Muscle layer of duodenum (tissue), 2 donors: ENCODE measurements around the gene DAP.
A peak's percentile ranks its signal among the peaks of the same experiment; 100 is the strongest.
"Not testable (repeated sequence)": the region's sequence is repeated elsewhere in the genome, so short reads cannot be mapped to it uniquely, and the experiment has no call there.

Experiments
- H3K27ac ChIP-seq: one replicate; pipeline ENCODE4 v1.7.0; 2013; ENCODE audit warnings: mild to moderate bottlenecking, low read length
- H3K27me3 ChIP-seq: one replicate; pipeline ENCODE4 v1.7.0; 2013; ENCODE audit warnings: low read depth, mild to moderate bottlenecking, control low read depth, low read length
- H3K36me3 ChIP-seq, 2 donors: one replicate each; pipeline ENCODE4 v1.7.0; 2013; ENCODE audit warnings: low read length in 2 of 2, control low read depth in 1 of 2, mild to moderate bottlenecking in 1 of 2; ENCODE audit not compliant: insufficient read depth in 2 of 2, control insufficient read depth in 1 of 2
- H3K4me1 ChIP-seq, 2 donors: one replicate each; pipeline ENCODE4 v1.7.0; 2013; ENCODE audit warnings: low read length in 2 of 2, mild to moderate bottlenecking in 2 of 2, control low read depth in 1 of 2, moderate library complexity in 1 of 2; ENCODE audit not compliant: insufficient read depth in 2 of 2, control insufficient read depth in 1 of 2
- H3K4me3 ChIP-seq, 2 donors: one replicate each; pipeline ENCODE4 v1.7.0; 2013; ENCODE audit warnings: low read length in 2 of 2, low read depth in 1 of 2, mild to moderate bottlenecking in 1 of 2
- H3K9me3 ChIP-seq, 2 donors: one replicate each; pipeline ENCODE4 v1.7.0; 2013; ENCODE audit warnings: low read length in 2 of 2, control low read depth in 1 of 2, mild to moderate bottlenecking in 1 of 2; ENCODE audit not compliant: control insufficient read depth in 1 of 2
- donor health status: healthy.

Gene DAP

DNA sequence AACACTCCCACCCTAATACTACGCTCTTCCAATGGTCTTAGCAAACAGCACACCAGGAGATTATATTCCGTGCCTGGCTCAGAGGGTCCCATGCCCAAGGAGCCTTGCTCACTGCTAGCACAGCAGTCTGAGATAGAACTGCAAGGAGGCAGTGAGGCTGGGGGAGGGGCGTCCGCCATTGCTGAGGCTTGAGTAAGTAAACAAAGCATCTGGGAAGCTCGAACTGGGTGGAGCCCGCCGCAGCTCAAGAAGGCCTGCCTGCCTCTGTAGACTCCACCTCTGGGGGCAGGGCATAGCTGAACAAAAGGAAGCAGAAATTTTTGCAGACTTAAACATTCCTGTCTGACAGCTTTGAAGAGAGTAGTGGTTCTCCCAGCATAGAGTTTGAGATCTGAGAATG, 19.2 kb upstream of the DAP start:
- not testable (repeated sequence) for H3K9me3 ChIP-seq, H3K36me3 ChIP-seq

DNA sequence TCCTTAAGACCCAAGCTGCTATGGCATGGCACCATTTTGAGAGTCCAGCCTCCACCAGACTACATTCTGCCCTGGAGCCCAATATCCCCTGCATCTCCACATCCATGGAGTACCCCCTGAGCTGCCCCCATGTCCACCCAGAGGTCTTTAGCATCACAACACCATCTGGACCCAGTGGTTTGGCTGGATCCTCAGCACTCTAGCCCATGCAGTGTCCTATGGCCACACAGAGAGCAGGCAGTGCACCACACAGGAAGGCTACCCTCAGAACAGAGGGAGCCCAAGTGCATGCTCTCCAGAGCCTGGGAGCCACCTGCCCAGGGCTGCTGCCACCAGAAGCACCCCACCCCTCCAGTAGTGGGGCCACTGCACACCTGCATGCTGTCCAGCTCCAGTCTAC, 18.6 kb upstream of the DAP start:
- no peak overlapping the region for H3K27ac ChIP-seq
- H3K4me3 ChIP-seq, result no peak overlapping the region
- H3K27me3 ChIP-seq, result no peaks in the 10 kb centered on the region
- H3K4me1 ChIP-seq, result no peaks in the 10 kb centered on the region
- H3K36me3 ChIP-seq, result no peaks in the 10 kb centered on the region
- H3K9me3 ChIP-seq, result no peaks in the 10 kb centered on the region

More for the DNA sequence above, 19.2 kb upstream of the DAP start:
- H3K27me3 ChIP-seq, H3K27ac ChIP-seq, H3K4me3 ChIP-seq, H3K4me1 ChIP-seq: not testable (repeated sequence)

DNA sequence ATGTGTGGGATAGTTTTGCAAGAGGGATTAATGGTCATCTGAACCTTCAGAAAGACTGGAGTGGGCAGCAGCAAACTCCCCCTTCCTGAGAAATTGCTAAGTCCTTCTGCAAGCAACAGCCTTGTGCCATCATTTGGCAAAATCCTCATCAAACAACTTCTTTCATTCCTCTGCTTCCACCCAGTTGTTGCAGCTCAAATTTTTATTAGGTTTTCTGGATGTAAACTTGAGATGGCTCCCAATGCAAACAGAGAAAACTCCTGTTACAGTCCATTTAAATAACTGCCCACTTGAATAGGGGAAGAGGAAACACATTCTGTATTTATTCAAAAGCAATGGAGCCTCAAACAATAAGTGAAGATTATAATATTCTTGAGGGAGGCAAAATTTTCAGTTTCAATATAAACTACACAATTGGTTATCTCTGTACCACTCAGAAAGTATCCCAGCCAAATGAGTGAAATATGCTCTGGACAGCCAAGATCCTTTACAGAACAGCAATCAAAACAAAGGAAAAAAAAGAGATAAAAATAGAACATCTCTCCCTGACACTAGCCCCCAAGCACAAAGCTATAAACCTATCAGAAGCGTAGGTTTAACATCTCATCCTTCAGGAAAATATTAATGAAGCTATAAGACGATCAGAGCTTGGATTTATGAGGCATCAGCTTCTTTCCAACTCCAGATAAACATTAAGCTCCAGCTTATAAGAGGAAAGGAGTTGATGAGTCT, 17.3 kb upstream of the DAP start:
- H3K4me1 ChIP-seq, result no peaks in the 10 kb centered on the region
- no peak overlapping the region for H3K27ac ChIP-seq
- no peaks in the 10 kb centered on the region for H3K27me3 ChIP-seq
- H3K9me3 ChIP-seq, result no peaks in the 10 kb centered on the region
- no peak overlapping the region for H3K4me3 ChIP-seq
- H3K36me3 ChIP-seq, result no peaks in the 10 kb centered on the region

DNA sequence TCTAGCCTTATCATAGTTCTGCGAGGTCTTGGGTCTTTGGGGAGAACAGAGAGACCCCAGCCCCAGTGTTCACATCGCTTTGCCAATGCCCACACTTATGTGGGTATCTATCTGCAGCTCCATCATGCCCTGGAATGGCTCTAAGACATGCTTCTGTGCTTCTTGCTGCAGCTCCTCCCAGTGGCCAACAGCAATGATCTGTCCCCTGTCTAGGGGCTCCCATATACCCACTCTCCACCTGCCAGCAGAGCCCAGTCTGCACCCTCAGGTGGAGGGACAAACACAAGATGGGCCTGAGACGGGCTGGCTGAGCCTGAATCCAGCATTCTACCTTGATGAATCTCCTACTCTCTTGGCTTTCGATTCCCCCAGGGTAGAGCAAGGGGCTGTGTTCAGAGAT, 14.6 kb upstream of the DAP start:
- Histone ChIP-seq H3K27me3 (no peaks in the 10 kb centered on the region), H3K9me3 (no peaks in the 10 kb centered on the region), H3K27ac (no peak overlapping the region), H3K36me3 (no peaks in the 10 kb centered on the region), H3K4me3 (no peak overlapping the region), H3K4me1 (no peaks in the 10 kb centered on the region)

DNA sequence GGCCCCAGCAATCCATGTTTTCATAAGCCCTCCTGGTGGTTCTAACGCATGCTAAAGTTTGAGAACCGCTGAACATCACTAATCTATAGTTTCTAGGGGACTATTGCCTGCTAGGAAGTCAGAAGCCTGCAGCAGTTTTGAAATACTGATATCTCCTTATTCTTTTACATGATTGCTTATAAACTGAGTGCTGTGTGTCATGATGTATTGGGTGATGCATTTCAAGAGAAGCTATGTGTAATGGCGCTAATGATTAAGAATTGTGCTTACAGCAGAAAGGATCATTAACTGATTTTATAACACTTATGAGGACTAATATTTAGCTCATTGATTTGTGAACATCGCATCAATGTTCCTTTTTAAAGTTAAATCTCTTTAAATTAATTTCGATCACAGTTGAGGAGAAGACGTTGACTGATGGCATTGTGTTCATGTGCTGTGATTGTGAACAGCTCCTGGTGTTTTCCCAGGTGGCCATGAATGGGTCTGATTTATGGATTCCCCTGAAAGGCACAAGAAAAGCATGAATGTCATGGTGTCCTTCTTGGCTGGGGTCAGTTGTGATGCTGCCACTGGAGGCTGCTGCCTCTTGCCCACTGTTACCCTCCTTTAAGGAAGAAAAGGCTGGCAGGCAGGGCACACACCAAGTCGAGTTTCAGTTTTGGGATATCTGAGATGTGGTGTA, 12.0 kb upstream of the DAP start:
- Histone ChIP-seq H3K9me3 (no peaks in the 10 kb centered on the region), H3K36me3 (no peaks in the 10 kb centered on the region), H3K27me3 (no peaks in the 10 kb centered on the region), H3K27ac (no peak overlapping the region), H3K4me1 (no peaks in the 10 kb centered on the region), H3K4me3 (no peak overlapping the region)

DNA sequence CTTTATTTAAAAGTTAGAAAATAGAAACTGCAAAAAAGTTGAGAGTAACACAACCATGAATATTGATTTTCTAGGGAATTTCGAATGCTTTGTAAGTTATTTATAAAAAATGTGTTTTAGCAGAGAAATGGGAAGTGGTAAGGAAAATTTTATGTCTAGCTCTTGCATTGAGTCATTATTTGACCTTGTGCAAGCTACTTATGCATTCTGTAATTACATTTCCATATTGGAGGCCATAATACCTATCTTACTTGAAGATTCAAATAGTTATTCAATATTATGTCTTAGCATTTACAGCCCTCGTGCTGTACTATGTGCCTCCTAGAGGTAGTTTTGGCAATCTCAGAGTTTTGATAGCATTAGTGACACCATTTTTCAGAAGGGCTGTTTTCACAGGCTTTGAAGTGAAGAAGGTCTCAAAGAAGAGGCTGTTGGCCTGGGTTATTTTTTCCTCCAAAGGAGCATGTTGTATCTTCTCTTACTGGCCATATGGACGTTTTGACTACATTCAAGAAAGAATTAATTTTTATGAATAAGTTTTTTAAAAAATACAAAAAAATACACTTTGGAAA, 7.4 kb upstream of the DAP start:
- no peaks in the 10 kb centered on the region for H3K27me3 ChIP-seq

DNA sequence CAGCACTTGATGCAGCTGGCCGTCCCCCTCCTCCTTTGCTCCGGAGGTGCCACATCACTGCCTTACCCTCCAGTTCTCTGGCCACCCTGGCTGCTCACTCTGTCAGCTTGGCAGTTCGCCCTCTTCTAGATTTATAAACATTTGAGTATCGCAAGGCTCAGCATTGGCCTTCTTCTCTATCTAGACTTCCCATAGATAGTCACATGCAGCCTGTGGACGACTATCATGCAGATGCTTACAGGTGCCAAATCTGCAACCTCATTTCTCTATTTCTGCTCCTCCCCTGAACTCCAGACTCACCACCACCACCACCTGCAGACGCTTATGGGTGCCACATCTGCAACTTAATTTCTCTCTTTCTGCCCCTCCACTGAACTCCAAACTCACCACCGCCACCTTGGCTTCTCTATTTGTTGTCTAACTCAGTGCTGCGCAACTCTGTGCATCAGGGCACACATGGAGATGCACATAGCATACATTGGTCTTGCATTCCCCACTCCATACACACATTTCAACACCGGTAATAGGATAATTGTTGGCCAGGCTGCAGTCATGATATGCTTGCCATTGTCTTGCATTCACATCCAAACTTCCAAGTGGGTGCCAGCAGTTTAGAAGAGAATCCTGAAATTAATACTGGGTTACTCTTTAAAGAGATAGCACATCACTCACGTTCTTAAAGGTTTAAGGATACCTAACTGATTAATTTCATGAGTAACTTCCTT, 1.9 kb upstream of the DAP start:
- peak overlapping the region; percentile 76 for H3K27ac ChIP-seq

More for the DNA sequence above, 7.4 kb upstream of the DAP start:
- H3K9me3 ChIP-seq, result no peaks in the 10 kb centered on the region
- H3K4me3 ChIP-seq, result no peak overlapping the region
- H3K36me3 ChIP-seq, result no peaks in the 10 kb centered on the region
- no peaks in the 10 kb centered on the region for H3K4me1 ChIP-seq
- no peak overlapping the region for H3K27ac ChIP-seq

DNA sequence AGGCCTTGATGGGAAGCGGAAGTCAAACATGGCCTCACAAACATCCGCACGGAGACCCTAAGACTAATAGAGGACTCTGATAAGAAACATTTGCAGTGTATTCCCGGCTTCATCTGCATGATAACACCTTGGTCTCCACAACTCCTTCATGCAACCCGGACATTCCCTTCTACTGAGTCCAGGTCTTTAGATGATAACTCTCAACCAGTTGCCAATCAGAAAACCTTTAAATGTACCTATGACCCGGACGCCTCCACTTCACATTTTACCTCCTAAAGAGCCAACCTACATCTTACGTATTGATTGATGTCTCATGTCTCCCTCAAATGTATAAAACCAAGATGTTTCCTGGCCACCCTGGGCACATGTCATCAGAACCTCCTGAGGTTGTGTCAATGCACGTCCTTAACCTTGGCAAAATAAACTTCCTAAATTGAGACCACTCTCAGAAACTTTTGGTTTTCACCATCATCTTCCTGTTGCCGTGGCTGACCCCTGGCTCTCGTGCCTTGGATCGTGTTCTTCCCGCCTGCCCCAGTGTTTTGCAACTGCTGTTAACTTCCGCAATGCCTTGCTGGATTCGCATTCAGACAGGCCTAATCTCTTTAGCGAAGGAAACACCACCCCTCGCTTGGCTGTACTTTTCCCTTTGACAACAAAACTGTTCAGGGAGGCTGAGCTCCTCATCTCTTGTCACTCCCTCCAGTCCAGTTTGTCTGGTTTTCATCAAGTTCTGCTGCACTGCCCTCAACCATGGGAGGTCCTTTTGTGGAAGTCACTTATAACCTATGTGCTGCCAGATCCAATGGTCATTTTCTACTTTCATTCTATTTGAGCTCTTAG, 1.1 kb upstream of the DAP start:
- Histone ChIP-seq H3K4me1 (peaks cover 8 to 28% of the 10 kb centered on the region in 2 donors), H3K9me3 (no peaks in the 10 kb centered on the region), H3K4me3 (peak overlapping the region; percentile 54 to 62), H3K36me3 (peaks cover 0 to 4% of the 10 kb centered on the region in 2 donors), H3K27me3 (no peaks in the 10 kb centered on the region), H3K27ac (peak overlapping the region; percentile 76)

More for the DNA sequence above, 1.9 kb upstream of the DAP start:
- peaks cover 8 to 22% of the 10 kb centered on the region in 2 donors for H3K4me1 ChIP-seq
- H3K27me3 ChIP-seq, result no peaks in the 10 kb centered on the region
- H3K4me3 ChIP-seq, result no peak overlapping the region
- H3K36me3 ChIP-seq, result peaks cover 0 to 4% of the 10 kb centered on the region in 2 donors
- no peaks in the 10 kb centered on the region for H3K9me3 ChIP-seq

DNA sequence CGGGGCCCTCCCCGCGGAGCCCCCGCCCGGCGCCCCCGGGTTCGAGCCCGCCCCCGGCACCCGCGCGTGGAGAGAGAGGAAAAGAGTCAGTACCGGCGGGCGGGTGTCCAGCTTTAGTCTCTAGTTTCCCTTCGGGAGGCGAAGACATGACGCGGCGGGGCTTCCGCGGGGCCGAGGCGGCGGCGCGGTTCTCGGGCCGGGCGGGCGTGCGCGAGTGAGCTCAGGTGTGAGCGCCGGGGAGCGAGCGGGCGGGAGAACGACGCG, 181 bp downstream of the DAP start:
- H3K36me3 ChIP-seq, result peaks cover 0 to 4% of the 10 kb centered on the region in 2 donors

DNA sequence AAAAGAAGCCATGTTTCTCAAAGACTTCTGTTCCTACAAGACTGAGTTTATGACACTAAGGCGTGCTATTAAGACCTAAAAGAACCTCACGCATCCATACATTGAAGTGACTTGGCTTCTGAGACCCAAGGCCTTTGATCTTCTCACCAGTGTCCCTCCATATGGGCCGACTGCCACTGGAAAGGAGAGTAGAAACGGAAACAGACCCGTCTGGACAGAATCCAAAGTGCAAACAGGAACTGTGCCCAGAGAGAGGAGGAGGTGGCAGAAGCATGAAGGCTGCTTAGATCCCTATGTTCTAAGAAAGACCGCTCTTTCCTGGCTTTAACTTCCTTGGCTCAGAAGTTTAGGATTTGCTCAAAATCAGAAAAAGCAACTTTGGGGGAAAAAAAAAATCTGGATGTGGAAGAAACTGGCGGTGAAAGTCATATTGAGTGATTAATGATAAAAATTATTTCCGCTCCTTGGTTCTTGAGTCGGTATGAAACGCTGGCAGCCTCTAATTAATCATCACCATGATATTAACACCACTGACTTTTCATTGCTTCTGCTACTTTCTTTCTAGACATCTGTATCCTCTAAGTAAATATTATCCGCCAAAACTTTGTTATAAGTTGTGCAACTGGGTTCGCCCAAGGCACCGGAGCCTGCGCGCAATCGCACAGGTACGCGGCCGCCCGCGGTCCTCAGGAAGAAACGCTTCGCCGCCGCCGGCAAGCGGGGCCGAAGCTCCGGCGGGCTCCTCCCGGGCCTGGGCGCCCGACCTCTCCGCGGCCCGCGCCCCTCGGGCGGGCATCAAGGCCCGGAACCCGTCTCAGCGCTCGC, 726 bp downstream of the DAP start:
- Histone ChIP-seq H3K27me3 (no peaks in the 10 kb centered on the region), H3K4me1 (peaks cover 11 to 33% of the 10 kb centered on the region in 2 donors), H3K9me3 (no peaks in the 10 kb centered on the region), H3K36me3 (peaks cover 0 to 4% of the 10 kb centered on the region in 2 donors), H3K27ac (peak overlapping the region; percentile 72), H3K4me3 (peak overlapping the region; percentile 65 to 71)

More for the DNA sequence above, 181 bp downstream of the DAP start:
- Histone ChIP-seq H3K4me3 (peak overlapping the region; percentile 65 to 71), H3K27me3 (no peaks in the 10 kb centered on the region), H3K9me3 (no peaks in the 10 kb centered on the region), H3K27ac (no peak overlapping the region), H3K4me1 (peaks cover 11 to 28% of the 10 kb centered on the region in 2 donors)
